ENCODE data around the gene NKX1-1. TPM values are rescaled to one million over a fixed set of nuclear protein-coding genes. Genes with fewer than 3 reads are reported as not detected.

NKX1-1 gene
- total and polyA plus RNA-seq, 9 of the 15 experiments (the other 6 are each of a cell fraction or from before 2014, with no cell fraction given), result not detected

DNA sequence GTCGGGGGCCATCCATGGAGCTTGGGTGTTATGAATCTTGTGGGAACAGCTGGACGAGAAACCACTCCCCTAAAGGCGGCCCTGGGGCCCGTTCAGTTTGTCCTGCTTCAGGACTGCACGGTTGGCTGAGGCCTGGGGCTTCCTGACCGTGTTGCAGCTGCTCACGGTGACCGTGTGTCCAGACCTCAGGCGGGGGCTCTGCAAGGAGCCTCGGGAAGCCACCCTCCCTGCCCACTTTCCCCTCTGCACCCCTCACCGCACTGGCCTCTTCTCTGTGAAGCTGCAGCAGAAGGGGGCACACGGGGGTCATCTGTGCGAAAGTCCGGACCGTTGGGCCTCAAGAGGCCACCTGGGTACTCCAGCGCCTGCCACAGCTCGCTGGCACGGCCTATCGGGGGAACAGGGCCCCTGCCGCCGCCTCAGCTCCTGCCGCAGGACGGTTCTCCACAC, 29.8 kb downstream of the NKX1-1 start (continued):
- TF ChIP-seq CCAR2 (IDR thresholded peaks at IDR 0.05; ENCODE audit: low read depth, low read length) (no peak), SLC30A9 (CRISPR knock-in tag; IDR thresholded peaks at IDR 0.05) (no peak), ZFPM2 (CRISPR knock-in tag; IDR thresholded peaks at IDR 0.05) (no peak), ELF1 (tag; IDR thresholded peaks at IDR 0.05) (no peak), BHLHE40 (IDR thresholded peaks at IDR 0.05; ENCODE audit: low read length) (no peak), XRCC5 (IDR thresholded peaks at IDR 0.05; ENCODE audit: low read depth, low read length) (no peak)
- TF ChIP-seq, protein P1, sequence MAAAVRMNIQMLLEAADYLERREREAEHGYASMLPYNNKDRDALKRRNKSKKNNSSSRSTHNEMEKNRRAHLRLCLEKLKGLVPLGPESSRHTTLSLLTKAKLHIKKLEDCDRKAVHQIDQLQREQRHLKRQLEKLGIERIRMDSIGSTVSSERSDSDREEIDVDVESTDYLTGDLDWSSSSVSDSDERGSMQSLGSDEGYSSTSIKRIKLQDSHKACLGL (CRISPR knock-in tag; IDR thresholded peaks at IDR 0.05; ENCODE audit: borderline replicate concordance, poor library complexity, severe bottlenecking), result no peak

DNA sequence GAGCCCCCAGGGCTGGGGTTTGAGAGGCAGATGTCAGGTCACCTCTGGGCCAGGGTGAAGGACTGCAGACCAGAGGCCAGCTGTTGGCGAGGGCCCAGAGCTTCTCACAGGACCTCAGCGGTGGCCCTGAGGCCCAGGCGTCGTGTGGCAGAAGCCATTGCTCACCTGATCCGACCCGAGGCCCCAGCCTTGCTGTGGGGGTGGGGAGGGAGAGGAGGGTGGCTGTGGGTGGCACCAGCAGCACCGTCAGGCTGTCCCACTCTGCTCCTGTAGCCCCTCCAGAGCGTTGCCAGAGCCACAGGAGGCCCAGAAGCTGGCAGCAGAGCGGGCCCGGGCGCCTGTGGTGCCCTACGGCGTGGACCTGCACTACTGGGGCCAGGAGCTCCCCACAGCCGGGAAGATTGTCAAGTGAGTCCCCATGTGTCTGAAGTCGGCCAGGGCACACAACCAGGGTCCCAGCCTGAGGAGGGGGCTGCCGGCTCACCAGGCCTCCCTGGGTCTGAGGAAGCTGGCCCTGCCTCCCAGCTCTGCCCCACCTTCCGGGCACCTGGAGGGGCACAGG, 30.4 kb downstream of the NKX1-1 start:
- H3K9me3 ChIP-seq (replicated peaks; ENCODE audit: control insufficient read depth, insufficient read depth, low read depth, low read length), result no peaks in the 10 kb centered on the region
- no peaks in the 10 kb centered on the region for H3K9me1 ChIP-seq (ENCODE audit: control insufficient read depth, insufficient read depth, low read length)
- peaks cover 0 to 21% of the 10 kb centered on the region in 2 experiments; a peak in 2 of 5 replicates for H3K4me1 ChIP-seq (replicated peaks in 1 of 2; ENCODE audit: control insufficient read depth in 2 of 2, insufficient read depth in 2 of 2, low read length in 2 of 2)
- H3K9ac ChIP-seq (ENCODE audit: insufficient read depth in 1 of 2, low read depth in 2 of 2, low read length in 2 of 2), result no peak overlapping the region; a peak in 1 of 4 replicates
- DNase-seq (ENCODE audit: extremely low read depth in 1 of 4, low spot score in 3 of 4) (no peak), ATAC-seq (no peak), FAIRE-seq (no peak)
- H3K27me3 ChIP-seq (ENCODE audit: control insufficient read depth in 2 of 2, insufficient read depth in 2 of 2, low read length in 2 of 2), result no peaks in the 10 kb centered on the region
- no peaks in the 10 kb centered on the region for H4K20me1 ChIP-seq (replicated peaks; ENCODE audit: control insufficient read depth, insufficient read depth, low read length)
- H3K4me3 ChIP-seq, result no peak overlapping the region
- in situ Hi-C loops (cut with MboI), result no loop called here
- no peaks in the 10 kb centered on the region; the same call in 2 of the 3 replicates for H3K36me3 ChIP-seq (ENCODE audit: control insufficient read depth, insufficient read depth, low read length)
- CTCF ChIA-PET (ENCODE audit: low intra/inter-chr PET ratio), result no interaction called here
- POLR2A ChIA-PET, result interaction anchor here (0.6 to 1.4 kb wide), 3 partner anchors 13 to 857 kb away, joined by 3 to 4 read pairs (median 3); no protein-coding TSS in a partner anchor
- no peak overlapping the region for H3K4me2 ChIP-seq (ENCODE audit: insufficient read depth, low read length)
- 83% methylated on average over 13 of the region's 17 CpGs for WGBS (ENCODE audit: insufficient coverage, low coverage, missing lambda C conversion rate)
- H3K27ac ChIP-seq (ENCODE audit: extremely low read depth, low read depth, low read length), result no peak overlapping the region
- intact Hi-C loops (cut with micrococcal nuclease), result no loop called here
- no TSS peak for BruUV-seq (replicated peaks)
- no peak overlapping the region for H2AFZ ChIP-seq (ENCODE audit: low read depth, low read length)
- no peaks in the 10 kb centered on the region for H3K79me2 ChIP-seq (ENCODE audit: control insufficient read depth, insufficient read depth, low read length)
- TF ChIP-seq ZFX (CRISPR knock-in tag; IDR thresholded peaks at IDR 0.05) (no peak), ZNF764 (CRISPR knock-in tag; IDR thresholded peaks at IDR 0.05; ENCODE audit: low read depth) (no peak), CAMTA2 (CRISPR knock-in tag; conservative IDR thresholded peaks at IDR 0.05) (no peak), IRF2 (CRISPR knock-in tag; IDR thresholded peaks at IDR 0.05) (no peak), NFE2 (IDR thresholded peaks at IDR 0.05; ENCODE audit: low read depth) (no peak), KAT8 (IDR thresholded peaks at IDR 0.05; ENCODE audit: low read depth) (no peak)
- TF ChIP-seq, protein P2, sequence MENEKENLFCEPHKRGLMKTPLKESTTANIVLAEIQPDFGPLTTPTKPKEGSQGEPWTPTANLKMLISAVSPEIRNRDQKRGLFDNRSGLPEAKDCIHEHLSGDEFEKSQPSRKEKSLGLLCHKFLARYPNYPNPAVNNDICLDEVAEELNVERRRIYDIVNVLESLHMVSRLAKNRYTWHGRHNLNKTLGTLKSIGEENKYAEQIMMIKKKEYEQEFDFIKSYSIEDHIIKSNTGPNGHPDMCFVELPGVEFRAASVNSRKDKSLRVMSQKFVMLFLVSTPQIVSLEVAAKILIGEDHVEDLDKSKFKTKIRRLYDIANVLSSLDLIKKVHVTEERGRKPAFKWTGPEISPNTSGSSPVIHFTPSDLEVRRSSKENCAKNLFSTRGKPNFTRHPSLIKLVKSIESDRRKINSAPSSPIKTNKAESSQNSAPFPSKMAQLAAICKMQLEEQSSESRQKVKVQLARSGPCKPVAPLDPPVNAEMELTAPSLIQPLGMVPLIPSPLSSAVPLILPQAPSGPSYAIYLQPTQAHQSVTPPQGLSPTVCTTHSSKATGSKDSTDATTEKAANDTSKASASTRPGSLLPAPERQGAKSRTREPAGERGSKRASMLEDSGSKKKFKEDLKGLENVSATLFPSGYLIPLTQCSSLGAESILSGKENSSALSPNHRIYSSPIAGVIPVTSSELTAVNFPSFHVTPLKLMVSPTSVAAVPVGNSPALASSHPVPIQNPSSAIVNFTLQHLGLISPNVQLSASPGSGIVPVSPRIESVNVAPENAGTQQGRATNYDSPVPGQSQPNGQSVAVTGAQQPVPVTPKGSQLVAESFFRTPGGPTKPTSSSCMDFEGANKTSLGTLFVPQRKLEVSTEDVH (IDR thresholded peaks at IDR 0.05; ENCODE audit: low read depth, partially characterized antibody), result no peak
- TF ChIP-seq, protein P3, sequence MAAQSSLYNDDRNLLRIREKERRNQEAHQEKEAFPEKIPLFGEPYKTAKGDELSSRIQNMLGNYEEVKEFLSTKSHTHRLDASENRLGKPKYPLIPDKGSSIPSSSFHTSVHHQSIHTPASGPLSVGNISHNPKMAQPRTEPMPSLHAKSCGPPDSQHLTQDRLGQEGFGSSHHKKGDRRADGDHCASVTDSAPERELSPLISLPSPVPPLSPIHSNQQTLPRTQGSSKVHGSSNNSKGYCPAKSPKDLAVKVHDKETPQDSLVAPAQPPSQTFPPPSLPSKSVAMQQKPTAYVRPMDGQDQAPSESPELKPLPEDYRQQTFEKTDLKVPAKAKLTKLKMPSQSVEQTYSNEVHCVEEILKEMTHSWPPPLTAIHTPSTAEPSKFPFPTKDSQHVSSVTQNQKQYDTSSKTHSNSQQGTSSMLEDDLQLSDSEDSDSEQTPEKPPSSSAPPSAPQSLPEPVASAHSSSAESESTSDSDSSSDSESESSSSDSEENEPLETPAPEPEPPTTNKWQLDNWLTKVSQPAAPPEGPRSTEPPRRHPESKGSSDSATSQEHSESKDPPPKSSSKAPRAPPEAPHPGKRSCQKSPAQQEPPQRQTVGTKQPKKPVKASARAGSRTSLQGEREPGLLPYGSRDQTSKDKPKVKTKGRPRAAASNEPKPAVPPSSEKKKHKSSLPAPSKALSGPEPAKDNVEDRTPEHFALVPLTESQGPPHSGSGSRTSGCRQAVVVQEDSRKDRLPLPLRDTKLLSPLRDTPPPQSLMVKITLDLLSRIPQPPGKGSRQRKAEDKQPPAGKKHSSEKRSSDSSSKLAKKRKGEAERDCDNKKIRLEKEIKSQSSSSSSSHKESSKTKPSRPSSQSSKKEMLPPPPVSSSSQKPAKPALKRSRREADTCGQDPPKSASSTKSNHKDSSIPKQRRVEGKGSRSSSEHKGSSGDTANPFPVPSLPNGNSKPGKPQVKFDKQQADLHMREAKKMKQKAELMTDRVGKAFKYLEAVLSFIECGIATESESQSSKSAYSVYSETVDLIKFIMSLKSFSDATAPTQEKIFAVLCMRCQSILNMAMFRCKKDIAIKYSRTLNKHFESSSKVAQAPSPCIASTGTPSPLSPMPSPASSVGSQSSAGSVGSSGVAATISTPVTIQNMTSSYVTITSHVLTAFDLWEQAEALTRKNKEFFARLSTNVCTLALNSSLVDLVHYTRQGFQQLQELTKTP (IDR thresholded peaks at IDR 0.05; ENCODE audit: low read depth in 1 of 2, partially characterized antibody in 2 of 2), result no peak

All from K562 (cell line).